Mucosa of rectum (tissue), 2 donors: ENCODE measurements around the gene HES5.
"Not testable (repeated sequence)": the region's sequence is repeated elsewhere in the genome, so short reads cannot be mapped to it uniquely, and the experiment has no call there.

Experiments
- H3K27ac ChIP-seq, 2 donors: one replicate each; pipeline ENCODE4 v1.7.0; 2013; ENCODE audit warnings: inconsistent platforms in 2 of 2, low read depth in 2 of 2, low read length in 2 of 2
- H3K27me3 ChIP-seq, 2 donors: one replicate each; pipeline ENCODE4 v1.7.0; 2013; ENCODE audit warnings: low read length in 2 of 2; ENCODE audit not compliant: control insufficient read depth in 2 of 2, insufficient read depth in 2 of 2
- H3K36me3 ChIP-seq, 2 donors: one replicate each; pipeline ENCODE4 v1.7.0; 2013; ENCODE audit warnings: low read length in 2 of 2; ENCODE audit not compliant: control insufficient read depth in 2 of 2, insufficient read depth in 2 of 2
- H3K4me1 ChIP-seq, 2 donors: one replicate each; pipeline ENCODE4 v1.7.0; 2013; ENCODE audit warnings: low read length in 2 of 2, mild to moderate bottlenecking in 1 of 2; ENCODE audit not compliant: control insufficient read depth in 2 of 2, insufficient read depth in 2 of 2
- H3K4me3 ChIP-seq, 2 donors: one replicate each; pipeline ENCODE4 v1.7.0; 2013; ENCODE audit warnings: low read length in 2 of 2
- H3K9ac ChIP-seq, 2 donors: one replicate each; pipeline ENCODE4 v1.7.0; 2013; ENCODE audit warnings: low read length in 2 of 2, low read depth in 1 of 2, mild to moderate bottlenecking in 1 of 2
- H3K9me3 ChIP-seq, 2 donors: one replicate each; pipeline ENCODE4 v1.7.0; 2013; ENCODE audit warnings: low read length in 2 of 2; ENCODE audit not compliant: control insufficient read depth in 2 of 2
- donor health status: healthy.
- donor health status: Normal muscosa, but diverticular disease.

HES5 gene

DNA sequence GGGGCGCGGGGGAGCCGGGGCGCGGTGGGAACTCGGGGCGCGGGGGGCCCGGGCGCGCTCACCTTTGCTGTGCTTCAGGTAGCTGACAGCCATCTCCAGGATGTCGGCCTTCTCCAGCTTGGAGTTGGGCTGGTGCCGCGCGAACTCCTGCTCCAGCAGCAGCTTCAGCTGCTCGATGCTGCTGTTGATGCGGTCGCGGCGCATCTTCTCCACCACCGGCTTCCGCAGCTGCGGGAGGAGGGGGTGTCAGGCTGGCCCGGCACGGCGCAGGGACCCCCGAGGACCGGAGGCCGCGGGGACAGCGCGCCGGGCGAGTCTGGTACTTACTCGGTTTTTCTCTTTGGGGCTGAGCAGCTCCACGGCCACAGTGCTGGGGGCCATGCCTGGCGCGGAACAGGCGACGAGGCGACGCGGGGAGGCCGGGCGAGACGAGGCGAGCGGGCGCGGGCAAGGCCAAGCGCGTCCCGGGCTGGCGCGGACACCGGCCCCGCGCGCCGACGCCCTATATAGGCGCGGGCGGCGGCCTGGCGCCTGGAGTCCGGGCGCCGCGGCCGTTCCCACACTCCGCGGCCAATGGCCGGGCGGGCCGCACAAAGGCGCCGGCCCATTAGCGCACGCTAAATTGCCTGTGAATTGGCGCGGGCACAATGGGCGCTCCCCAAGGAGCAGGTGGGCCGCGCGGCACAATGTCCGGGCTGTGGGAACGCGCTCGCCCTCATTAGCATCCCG is at the start of gene HES5:
TSS of gene HES5 (minus strand) at position 480 of the 729 bp plus-strand sequence. CDS start at position 381, 99 bp downstream.
- Histone ChIP-seq H3K4me1 (peaks cover 40 to 45% of the 10 kb centered on the region in 2 donors), H3K9me3 (no peaks in the 10 kb centered on the region), H3K4me3 (peak within 1 kb of the TSS; percentile 48 to 52), H3K36me3 (no peaks in the 10 kb centered on the region), H3K27me3 (peaks cover 7 to 12% of the 10 kb centered on the region in 2 donors), H3K27ac (peak within 1 kb of the TSS; percentile 62 to 75), H3K9ac (peak within 1 kb of the TSS; percentile 47 to 58)

GRCh38 chr1:2578758-2579118 is 48.7 kb upstream of the HES5 start:
- H3K4me3 ChIP-seq: peak overlapping the region in 1 of 2 donors; percentile 5
- no peaks in the 10 kb centered on the region for H3K36me3 ChIP-seq
- peaks cover 32 to 39% of the 10 kb centered on the region in 2 donors for H3K4me1 ChIP-seq
- H3K27me3 ChIP-seq: no peaks in the 10 kb centered on the region
- H3K9me3 ChIP-seq: no peaks in the 10 kb centered on the region
- H3K27ac ChIP-seq: peak overlapping the region; percentile 98 to 99
- peak overlapping the region; percentile 48 to 91 for H3K9ac ChIP-seq

- H3K9me3 ChIP-seq, H3K27me3 ChIP-seq, H3K36me3 ChIP-seq: not testable (repeated sequence)
- Histone ChIP-seq H3K9ac (peak overlapping the region; percentile 87 to 91), H3K4me3 (peak overlapping the region; percentile 65 to 69), H3K27ac (peak overlapping the region; percentile 98 to 99), H3K4me1 (peaks cover 30 to 35% of the 10 kb centered on the region in 2 donors)
Measured at GRCh38 chr1:2577565-2578075, 47.6 kb upstream of the HES5 start.

- no peaks in the 10 kb centered on the region for H3K9me3 ChIP-seq
- H3K4me3 ChIP-seq: peak overlapping the region; percentile 57 to 65
- H3K36me3 ChIP-seq: no peaks in the 10 kb centered on the region
- H3K9ac ChIP-seq: peak overlapping the region; percentile 68 to 72
- peaks cover 32 to 35% of the 10 kb centered on the region in 2 donors for H3K4me1 ChIP-seq
- H3K27ac ChIP-seq: peak overlapping the region; percentile 98 to 99
- no peaks in the 10 kb centered on the region for H3K27me3 ChIP-seq
Measured at GRCh38 chr1:2575801-2576663, 46.0 kb upstream of the HES5 start.

DNA sequence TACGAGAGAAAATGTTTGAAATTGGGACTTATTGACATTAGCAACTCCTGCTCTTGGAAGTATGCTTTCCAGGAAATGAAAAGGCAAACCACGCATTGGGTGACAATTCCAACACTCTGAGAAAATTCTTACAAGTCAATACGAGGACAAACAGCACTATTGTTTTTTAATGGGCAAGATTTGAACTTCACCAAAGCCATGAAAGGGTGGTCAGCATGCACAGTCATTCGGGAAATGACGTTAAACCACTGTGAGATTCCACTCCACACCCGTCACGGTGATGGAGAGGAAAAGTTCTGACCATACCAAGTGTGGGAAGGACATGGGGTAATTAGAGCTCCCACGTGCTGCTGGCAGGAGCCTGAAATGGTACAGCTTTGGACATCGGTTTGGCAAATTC is 44.3 kb upstream of the HES5 start:
- Histone ChIP-seq H3K36me3 (no peaks in the 10 kb centered on the region), H3K9ac (no peak overlapping the region), H3K27me3 (no peaks in the 10 kb centered on the region), H3K27ac (peak overlapping the region in 1 of 2 donors; percentile 9), H3K9me3 (no peaks in the 10 kb centered on the region), H3K4me1 (peaks cover 32% of the 10 kb centered on the region in 2 donors), H3K4me3 (no peak overlapping the region)

DNA sequence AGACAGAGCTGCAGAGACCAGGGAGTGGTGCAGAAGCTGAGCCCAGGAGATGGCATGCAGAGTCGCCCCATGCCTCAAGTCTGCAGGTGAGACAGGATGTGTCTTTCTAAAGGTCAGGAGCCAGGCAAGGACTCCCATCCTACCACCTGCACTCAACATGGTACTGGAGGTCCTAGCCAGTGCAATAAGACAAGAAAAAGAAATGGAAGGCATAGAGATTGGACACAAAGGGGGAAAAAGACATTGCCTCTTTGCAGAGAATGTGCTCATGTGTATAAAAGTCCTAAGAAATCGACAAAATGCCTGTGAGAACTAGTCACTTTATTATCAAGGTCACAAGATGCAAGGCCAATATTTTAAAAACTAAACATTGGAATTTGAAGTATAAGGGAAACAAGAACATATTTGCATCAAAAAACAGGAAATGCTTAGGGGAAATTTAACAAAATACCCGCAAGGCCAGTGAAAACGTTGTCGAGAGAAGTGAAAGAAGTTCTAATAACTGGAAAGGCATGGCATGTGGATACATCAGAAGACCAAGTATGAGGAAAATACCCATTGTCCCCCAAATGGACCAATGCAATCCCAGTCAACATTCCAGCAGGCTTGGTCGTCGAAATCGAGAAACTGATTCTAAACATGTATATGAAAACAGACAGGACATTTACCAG is 43.3 kb upstream of the HES5 start:
- Histone ChIP-seq H3K4me1 (peaks cover 26 to 27% of the 10 kb centered on the region in 2 donors), H3K4me3 (no peak overlapping the region), H3K36me3 (no peaks in the 10 kb centered on the region), H3K9me3 (no peaks in the 10 kb centered on the region), H3K27ac (no peak overlapping the region), H3K9ac (no peak overlapping the region), H3K27me3 (no peaks in the 10 kb centered on the region)

DNA sequence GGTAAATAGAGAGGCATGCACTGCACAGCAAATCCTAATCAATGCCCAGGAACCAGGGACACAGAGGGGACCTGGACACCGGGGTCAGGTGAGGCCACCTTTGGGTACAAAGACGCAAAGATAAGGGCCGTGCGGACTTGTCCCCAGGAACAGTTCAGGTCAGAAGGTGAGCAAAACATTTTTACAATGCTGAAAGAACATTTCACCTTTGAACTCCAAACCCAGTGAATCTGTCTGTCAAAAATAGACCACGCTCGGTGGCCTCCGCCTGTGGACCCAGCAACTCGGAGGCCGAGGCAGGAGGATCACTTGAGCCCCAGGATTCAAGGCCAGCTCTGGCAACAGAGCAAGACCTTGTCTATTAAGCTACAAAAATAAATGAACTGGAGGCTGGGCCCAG is 41.3 kb upstream of the HES5 start:
- Histone ChIP-seq H3K27ac (no peak overlapping the region), H3K36me3 (no peaks in the 10 kb centered on the region), H3K4me3 (no peak overlapping the region), H3K9ac (no peak overlapping the region), H3K4me1 (peaks cover 13 to 14% of the 10 kb centered on the region in 2 donors), H3K9me3 (no peaks in the 10 kb centered on the region), H3K27me3 (no peaks in the 10 kb centered on the region)

DNA sequence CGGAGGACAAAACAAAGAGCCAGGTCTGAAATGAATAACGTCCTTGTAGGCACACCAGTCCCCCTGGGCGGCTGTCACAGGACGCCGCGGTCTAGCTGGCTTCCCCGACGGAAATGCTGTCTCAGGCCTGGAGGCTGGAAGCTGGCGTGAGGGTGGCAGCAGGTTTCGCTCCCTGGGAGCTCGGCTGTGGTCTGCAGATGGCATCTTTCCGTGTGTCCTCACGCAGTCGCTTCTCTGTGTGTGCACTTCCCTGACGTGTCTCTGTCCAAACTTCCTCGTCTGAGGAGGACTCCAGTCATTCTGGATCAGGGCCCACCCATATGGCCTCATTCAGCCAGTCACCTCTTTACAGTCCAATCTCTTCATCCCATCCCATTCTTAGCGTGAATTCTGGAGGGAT is 40.3 kb upstream of the HES5 start:
- no peak overlapping the region for H3K4me3 ChIP-seq
- peaks cover 6 to 12% of the 10 kb centered on the region in 2 donors for H3K4me1 ChIP-seq
- H3K27ac ChIP-seq: no peak overlapping the region
- H3K36me3 ChIP-seq: no peaks in the 10 kb centered on the region
- no peaks in the 10 kb centered on the region for H3K27me3 ChIP-seq
- no peaks in the 10 kb centered on the region for H3K9me3 ChIP-seq
- H3K9ac ChIP-seq: no peak overlapping the region

DNA sequence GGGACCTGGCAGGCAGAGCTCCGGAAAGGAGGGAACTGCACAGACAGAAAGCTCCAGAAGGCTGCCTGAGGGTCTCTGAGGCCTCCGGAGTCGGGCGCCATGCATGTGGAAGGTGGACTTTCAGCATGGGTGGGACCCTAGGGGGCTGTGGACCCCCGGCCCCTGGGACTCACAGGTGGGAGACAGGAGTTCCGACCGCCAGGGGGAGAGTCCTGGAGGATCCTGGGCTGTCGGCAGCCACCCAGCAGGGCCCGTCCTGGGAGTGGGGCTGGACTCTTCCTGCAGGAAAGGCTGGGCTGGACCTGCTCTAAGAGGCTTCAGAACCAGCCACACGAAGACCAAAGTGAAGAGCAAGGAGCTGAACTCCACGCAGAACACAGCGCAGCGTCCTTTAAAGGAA is 39.6 kb upstream of the HES5 start:
- not testable (repeated sequence) for H3K4me3 ChIP-seq, H3K27me3 ChIP-seq, H3K9ac ChIP-seq, H3K36me3 ChIP-seq, H3K9me3 ChIP-seq, H3K27ac ChIP-seq
- H3K4me1 ChIP-seq: peaks cover 8 to 13% of the 10 kb centered on the region in 2 donors
